GM23338 (cell line): ENCODE data around the gene GRAMD1A.

Source experiments
- CREB1 ChIP-seq: fragments of 250-450 bp; sonication (Bioruptor Pico); IDR thresholded peaks from 2 replicates; pipeline ENCODE4 v1.5.0; 2020; ENCODE audit warnings: low read depth, mild to moderate bottlenecking, moderate library complexity
- CTCF ChIP-seq, 2 experiments: fragments of 200-600 bp in 1 of 2; sonication (generic) in 1 of 2; conservative IDR thresholded peaks; 2 replicates each; pipeline versions ENCODE4 v1.5.1 to v1.6.1; 2016 to 2017; ENCODE audit warnings: antibody characterized with exemption in 2 of 2, low read depth in 2 of 2, mild to moderate bottlenecking in 2 of 2, moderate library complexity in 1 of 2
- EZH2 ChIP-seq: fragments of 200-600 bp; sonication (generic); IDR thresholded peaks from one replicate; pipeline ENCODE4 v1.8.0; 2017; ENCODE audit warnings: antibody characterized with exemption, mild to moderate bottlenecking, low read depth; ENCODE audit not compliant: unreplicated experiment
- EZH2phosphoT487 ChIP-seq: fragments of 200-600 bp; sonication (generic); IDR thresholded peaks from one replicate; pipeline ENCODE4 v1.8.1; 2018; ENCODE audit warnings: antibody characterized with exemption; ENCODE audit not compliant: unreplicated experiment
- JUNB ChIP-seq: IDR thresholded peaks from one replicate; pipeline ENCODE4 v1.6.1; 2016; ENCODE audit warnings: antibody characterized with exemption; ENCODE audit not compliant: unreplicated experiment
- NANOG ChIP-seq: IDR thresholded peaks from 2 replicates; pipeline ENCODE4 v1.6.1; 2016; ENCODE audit warnings: antibody characterized with exemption, borderline replicate concordance
- POLR2AphosphoS5 ChIP-seq: IDR thresholded peaks from 2 replicates; pipeline ENCODE4 v1.6.1; 2016; ENCODE audit warnings: antibody characterized with exemption, low read depth
- STAT1 ChIP-seq: IDR thresholded peaks from one replicate; pipeline ENCODE4 v1.6.1; 2016; ENCODE audit warnings: antibody characterized with exemption; ENCODE audit not compliant: unreplicated experiment
- ZNF114 ChIP-seq: fragments of 250-450 bp; sonication (Bioruptor Pico); IDR thresholded peaks from 2 replicates; pipeline ENCODE4 v1.5.0; 2020; ENCODE audit warnings: mild to moderate bottlenecking, moderate library complexity
- ZNF331 ChIP-seq: fragments of 250-450 bp; sonication (Bioruptor Pico); IDR thresholded peaks from 2 replicates; pipeline ENCODE4 v1.5.0; 2020; ENCODE audit warnings: low read depth, mild to moderate bottlenecking, moderate library complexity
- TF ChIP-seq, protein P1 (sequence below): IDR thresholded peaks from one replicate; pipeline ENCODE4 v1.6.1; 2018; ENCODE audit warnings: antibody characterized with exemption; ENCODE audit not compliant: unreplicated experiment
- TF ChIP-seq, protein P2 (sequence below): IDR thresholded peaks from 2 replicates; pipeline ENCODE4 v1.6.1; 2016; ENCODE audit warnings: antibody characterized with exemption

GRCh38 chr19:35006999-35007365 lies 6.9 kb downstream of the GRAMD1A start:
- no peak for TF ChIP-seq EZH2
- no peak for TF ChIP-seq CTCF (conservative IDR thresholded peaks at IDR 0.05; ENCODE audit: low read depth in 2 of 2)
- TF ChIP-seq JUNB, result no peak
- no peak for TF ChIP-seq CREB1
- no peak for TF ChIP-seq POLR2AphosphoS5
- TF ChIP-seq, protein P1, sequence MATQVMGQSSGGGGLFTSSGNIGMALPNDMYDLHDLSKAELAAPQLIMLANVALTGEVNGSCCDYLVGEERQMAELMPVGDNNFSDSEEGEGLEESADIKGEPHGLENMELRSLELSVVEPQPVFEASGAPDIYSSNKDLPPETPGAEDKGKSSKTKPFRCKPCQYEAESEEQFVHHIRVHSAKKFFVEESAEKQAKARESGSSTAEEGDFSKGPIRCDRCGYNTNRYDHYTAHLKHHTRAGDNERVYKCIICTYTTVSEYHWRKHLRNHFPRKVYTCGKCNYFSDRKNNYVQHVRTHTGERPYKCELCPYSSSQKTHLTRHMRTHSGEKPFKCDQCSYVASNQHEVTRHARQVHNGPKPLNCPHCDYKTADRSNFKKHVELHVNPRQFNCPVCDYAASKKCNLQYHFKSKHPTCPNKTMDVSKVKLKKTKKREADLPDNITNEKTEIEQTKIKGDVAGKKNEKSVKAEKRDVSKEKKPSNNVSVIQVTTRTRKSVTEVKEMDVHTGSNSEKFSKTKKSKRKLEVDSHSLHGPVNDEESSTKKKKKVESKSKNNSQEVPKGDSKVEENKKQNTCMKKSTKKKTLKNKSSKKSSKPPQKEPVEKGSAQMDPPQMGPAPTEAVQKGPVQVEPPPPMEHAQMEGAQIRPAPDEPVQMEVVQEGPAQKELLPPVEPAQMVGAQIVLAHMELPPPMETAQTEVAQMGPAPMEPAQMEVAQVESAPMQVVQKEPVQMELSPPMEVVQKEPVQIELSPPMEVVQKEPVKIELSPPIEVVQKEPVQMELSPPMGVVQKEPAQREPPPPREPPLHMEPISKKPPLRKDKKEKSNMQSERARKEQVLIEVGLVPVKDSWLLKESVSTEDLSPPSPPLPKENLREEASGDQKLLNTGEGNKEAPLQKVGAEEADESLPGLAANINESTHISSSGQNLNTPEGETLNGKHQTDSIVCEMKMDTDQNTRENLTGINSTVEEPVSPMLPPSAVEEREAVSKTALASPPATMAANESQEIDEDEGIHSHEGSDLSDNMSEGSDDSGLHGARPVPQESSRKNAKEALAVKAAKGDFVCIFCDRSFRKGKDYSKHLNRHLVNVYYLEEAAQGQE, result no peak
- no peak for TF ChIP-seq NANOG
- TF ChIP-seq EZH2phosphoT487, result no peak
- TF ChIP-seq ZNF114, result no peak
- no peak for TF ChIP-seq ZNF331
- TF ChIP-seq, protein P2, sequence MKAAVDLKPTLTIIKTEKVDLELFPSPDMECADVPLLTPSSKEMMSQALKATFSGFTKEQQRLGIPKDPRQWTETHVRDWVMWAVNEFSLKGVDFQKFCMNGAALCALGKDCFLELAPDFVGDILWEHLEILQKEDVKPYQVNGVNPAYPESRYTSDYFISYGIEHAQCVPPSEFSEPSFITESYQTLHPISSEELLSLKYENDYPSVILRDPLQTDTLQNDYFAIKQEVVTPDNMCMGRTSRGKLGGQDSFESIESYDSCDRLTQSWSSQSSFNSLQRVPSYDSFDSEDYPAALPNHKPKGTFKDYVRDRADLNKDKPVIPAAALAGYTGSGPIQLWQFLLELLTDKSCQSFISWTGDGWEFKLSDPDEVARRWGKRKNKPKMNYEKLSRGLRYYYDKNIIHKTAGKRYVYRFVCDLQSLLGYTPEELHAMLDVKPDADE, result no peak
- no peak for TF ChIP-seq STAT1
